Measurements from ENCODE around the gene ZG16.
"Not testable (repeated sequence)": the region's sequence is repeated elsewhere in the genome, so short reads cannot be mapped to it uniquely, and the experiment has no call there.

ZG16 gene

GRCh38 chr16:29777576-29778350 lies at the start of gene ZG16:
Gene ZG16, plus strand, starts transcription at chr16:29778256. Its CDS starts 1,011 bp downstream, at chr16:29779267.
- in situ Hi-C loops (cut with MboI; ENCODE audit: low sequenced_read_pairs), result no loop called here

GRCh38 chr16:29729116-29729521 lies 48.9 kb upstream of the ZG16 start:
- in situ Hi-C loops (cut with MboI; ENCODE audit: low sequenced_read_pairs), result no loop called here

GRCh38 chr16:29730649-29731048 lies 47.4 kb upstream of the ZG16 start:
- in situ Hi-C loops (cut with MboI; ENCODE audit: low sequenced_read_pairs), result no loop called here

- in situ Hi-C loops (cut with MboI; ENCODE audit: low sequenced_read_pairs), result not testable (repeated sequence)
Measured at GRCh38 chr16:29731768-29732601, 46.1 kb upstream of the ZG16 start.

- in situ Hi-C loops (cut with MboI; ENCODE audit: low sequenced_read_pairs), result no loop called here
Measured at GRCh38 chr16:29734786-29735185, 43.3 kb upstream of the ZG16 start.

GRCh38 chr16:29736112-29736511 lies 41.9 kb upstream of the ZG16 start:
- in situ Hi-C loops (cut with MboI; ENCODE audit: low sequenced_read_pairs), result no loop called here

- in situ Hi-C loops (cut with MboI; ENCODE audit: low sequenced_read_pairs), result no loop called here
Measured at GRCh38 chr16:29736764-29737163, 41.3 kb upstream of the ZG16 start.

GRCh38 chr16:29737713-29738112 lies 40.3 kb upstream of the ZG16 start:
- in situ Hi-C loops (cut with MboI; ENCODE audit: low sequenced_read_pairs), result no loop called here

- in situ Hi-C loops (cut with MboI; ENCODE audit: low sequenced_read_pairs), result no loop called here
Measured at GRCh38 chr16:29738514-29738913, 39.5 kb upstream of the ZG16 start.

- in situ Hi-C loops (cut with MboI; ENCODE audit: low sequenced_read_pairs), result not testable (repeated sequence)
Measured at GRCh38 chr16:29739927-29740629, 38.0 kb upstream of the ZG16 start.

- in situ Hi-C loops (cut with MboI; ENCODE audit: low sequenced_read_pairs), result not testable (repeated sequence)
Measured at GRCh38 chr16:29740630-29741015, 37.4 kb upstream of the ZG16 start.

- in situ Hi-C loops (cut with MboI; ENCODE audit: low sequenced_read_pairs), result no loop called here
Measured at GRCh38 chr16:29742683-29743275, 35.3 kb upstream of the ZG16 start.

- in situ Hi-C loops (cut with MboI; ENCODE audit: low sequenced_read_pairs), result no loop called here
Measured at GRCh38 chr16:29743475-29743826, 34.6 kb upstream of the ZG16 start.

GRCh38 chr16:29743827-29744531 lies 34.1 kb upstream of the ZG16 start:
- in situ Hi-C loops (cut with MboI; ENCODE audit: low sequenced_read_pairs), result no loop called here

GRCh38 chr16:29744541-29745101 lies 33.4 kb upstream of the ZG16 start:
- in situ Hi-C loops (cut with MboI; ENCODE audit: low sequenced_read_pairs), result no loop called here

GRCh38 chr16:29745121-29745852 lies 32.8 kb upstream of the ZG16 start:
- in situ Hi-C loops (cut with MboI; ENCODE audit: low sequenced_read_pairs), result no loop called here

GRCh38 chr16:29745853-29746345 lies 32.2 kb upstream of the ZG16 start, which contains the start of gene C16orf54:
Gene C16orf54, minus strand, starts transcription at chr16:29745990. Its CDS starts 1,039 bp downstream, at chr16:29744951.
- in situ Hi-C loops (cut with MboI; ENCODE audit: low sequenced_read_pairs), result no loop called here

GRCh38 chr16:29746518-29746917 lies 31.5 kb upstream of the ZG16 start:
- in situ Hi-C loops (cut with MboI; ENCODE audit: low sequenced_read_pairs), result not testable (repeated sequence)

Measured in HL-60/S4 treated with phorbol 12-myristate 13-acetate at 8.2 ng/mL for 4 days and 3 days (cell line).